GM21825 (cell line): Measurements from ENCODE around the gene CLRN1.

ENCODE experiments used
- ATAC-seq: cut with Tn5 transposase; IDR thresholded peaks from one replicate; pipeline ENCODE4 v1.9.1; 2021; ENCODE audit warnings: mild to moderate bottlenecking, moderate library complexity; ENCODE audit not compliant: unreplicated experiment

CLRN1 gene

DNA sequence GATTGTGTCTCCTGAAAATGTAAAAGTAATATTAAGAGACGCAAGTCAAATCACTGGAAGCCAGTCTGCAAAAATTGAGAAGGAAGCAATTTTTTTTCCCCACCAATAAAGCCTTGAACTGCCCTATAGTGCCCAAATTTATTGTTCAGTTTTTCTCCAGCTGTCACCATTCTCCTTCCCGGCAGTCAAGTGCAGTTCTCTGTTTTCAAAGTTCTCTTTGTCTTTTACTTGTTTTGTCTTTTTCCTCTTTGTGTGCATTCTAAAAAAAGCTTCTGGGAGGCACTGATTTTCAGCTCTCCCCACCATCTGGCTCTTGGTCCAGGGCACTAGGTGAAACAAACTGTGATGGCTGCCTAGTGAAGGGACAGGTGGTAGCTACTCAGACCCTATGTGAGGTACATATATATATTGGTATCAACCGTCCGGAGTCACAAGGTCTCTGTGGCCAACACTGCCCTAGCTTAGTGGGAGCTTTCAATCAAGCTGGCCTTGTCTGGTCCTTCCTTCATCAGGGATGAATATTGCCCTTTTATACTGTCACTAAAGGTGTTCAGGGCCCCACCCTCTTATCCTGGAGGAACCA is 6.1 kb upstream of the CLRN1 start:
- no peak for ATAC-seq

DNA sequence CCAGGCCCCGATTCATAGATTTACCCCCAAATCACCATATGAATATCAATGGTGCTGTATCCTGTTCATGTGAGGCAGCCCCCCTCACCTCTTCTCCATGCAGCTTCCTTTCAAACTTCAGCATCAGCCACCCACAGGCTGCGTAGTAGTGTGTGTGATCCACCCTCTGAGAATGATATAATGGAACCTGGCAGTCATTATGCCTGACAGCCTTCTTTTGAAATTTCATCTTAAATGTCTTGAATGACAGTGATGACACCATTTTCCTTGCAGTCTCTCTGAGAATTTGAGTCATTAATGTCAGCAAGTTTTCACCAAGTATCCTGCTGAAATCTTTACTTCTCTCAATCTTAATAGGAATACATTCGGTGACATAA is 3.5 kb upstream of the CLRN1 start:
- ATAC-seq, result no peak

DNA sequence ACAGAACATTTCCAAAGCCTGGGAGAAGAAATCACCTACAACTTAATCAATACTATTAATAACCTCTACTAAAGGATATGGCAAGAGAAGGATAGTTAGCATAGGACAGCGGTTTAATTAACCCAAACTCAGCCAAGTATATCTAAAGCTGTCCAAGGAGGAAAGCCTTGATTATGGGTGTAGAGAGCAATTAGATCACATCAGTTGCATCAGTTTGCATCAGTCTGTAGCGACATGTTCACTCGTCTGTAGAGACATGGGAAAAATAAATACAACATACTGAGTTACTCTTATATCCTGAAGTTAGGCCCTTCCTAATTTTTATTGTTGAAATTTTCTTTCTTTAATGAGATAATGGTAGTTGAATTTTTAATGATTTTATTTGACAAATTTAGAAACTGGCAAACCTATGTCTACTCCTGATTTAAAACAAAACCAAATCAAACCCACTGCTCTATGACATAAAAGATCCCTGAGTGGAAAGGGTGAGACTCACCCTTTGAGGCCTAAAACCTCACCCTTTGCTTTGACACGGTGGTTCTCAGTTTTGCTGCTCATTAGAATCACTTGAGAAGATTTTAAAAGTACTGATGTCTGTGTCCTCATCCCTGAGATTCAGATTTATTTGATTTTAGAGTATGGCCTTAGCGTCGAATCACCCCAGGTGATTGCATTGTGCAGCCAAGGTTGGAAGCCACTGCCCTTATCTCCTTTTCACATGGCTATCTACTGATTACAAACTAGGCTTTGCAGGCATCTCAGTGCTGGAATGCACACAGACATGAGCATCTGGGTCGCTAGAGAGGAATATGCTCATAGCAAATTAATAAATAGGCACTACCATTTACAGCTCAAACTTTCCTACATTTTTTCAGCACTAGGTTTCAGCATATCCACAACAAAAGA is 2.8 kb upstream of the CLRN1 start:
- ATAC-seq, result no peak

DNA sequence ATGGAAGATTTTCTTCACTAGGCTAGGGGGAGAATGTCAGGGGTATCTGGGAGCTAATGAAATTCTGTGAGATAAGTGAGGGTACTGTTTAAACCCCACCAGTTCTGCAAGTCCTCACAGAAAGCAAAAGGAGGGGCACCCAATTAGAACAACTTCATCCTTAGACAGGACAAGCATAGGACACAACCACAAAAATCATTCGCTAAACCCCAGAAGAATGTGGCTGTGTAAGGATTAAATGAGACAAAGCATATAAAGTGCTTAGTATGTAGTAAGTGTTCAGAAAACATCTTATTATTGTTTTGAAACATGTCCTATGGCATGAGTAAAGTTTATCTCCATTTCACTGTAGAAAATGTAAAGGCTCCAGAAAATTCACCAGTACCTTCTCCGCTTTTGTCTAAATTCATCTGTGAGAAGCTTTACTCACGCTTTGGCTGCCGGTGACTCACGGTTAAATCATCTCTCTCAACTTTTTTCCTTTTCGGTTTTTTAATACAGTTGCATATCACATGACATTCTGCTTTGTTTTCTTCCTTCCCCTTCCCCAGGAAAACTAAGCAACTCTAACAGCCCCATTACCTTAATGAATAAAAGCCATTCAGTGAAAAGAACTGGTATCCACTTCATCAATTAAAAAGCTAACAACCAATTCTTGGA is 1.7 kb downstream of the CLRN1 start:
- no peak for ATAC-seq

DNA sequence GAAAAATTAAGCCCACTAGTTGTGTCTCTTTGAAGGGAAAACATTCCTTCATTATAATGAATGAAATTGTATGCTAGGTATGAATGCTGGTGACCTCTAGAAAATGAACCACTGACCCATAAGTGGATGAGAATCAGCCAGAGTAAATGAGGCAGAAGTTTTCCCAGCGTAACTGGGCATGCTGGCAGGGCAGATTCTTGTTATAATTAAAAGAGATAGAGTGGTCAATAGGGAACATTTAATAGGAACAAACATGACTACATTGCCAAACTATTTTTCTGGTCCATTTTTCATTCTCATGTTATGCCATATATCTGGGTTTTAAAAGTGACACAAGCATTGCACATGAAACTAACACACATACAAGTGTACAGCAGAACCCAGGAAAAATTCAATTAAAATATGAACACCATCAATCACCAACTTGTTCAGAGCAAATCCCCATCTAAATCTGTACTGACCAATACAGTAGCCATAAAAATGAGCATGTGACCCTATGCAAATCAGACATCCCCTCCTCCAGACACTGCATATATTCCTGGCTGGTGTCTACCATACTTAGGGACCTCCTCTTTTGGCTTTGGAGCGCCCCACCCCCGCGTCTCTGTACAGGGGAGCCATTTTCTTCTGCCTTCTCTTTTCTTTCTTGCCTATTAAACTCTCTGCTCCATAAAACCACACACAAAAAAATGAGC is 4.0 kb downstream of the CLRN1 start:
- ATAC-seq, result no peak

DNA sequence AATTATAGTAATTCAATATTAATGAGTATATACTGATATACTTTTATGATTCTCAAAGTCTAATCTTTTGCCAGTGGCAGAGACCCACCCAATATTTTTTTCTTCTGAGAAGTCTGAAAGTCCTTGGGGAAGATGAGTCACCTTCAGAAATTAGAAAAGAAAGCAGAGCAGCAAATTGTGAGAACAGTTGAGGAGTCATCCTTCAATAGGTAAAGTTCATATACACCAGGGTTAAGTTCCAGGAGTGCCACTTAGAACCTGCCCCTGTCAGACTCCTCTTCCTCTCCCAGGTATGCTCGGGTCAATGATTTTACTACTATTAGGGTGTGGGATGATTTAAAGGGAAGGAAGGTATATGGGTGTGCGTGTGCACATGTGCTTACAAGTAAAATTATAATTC is 7.1 kb downstream of the CLRN1 start:
- no peak for ATAC-seq

DNA sequence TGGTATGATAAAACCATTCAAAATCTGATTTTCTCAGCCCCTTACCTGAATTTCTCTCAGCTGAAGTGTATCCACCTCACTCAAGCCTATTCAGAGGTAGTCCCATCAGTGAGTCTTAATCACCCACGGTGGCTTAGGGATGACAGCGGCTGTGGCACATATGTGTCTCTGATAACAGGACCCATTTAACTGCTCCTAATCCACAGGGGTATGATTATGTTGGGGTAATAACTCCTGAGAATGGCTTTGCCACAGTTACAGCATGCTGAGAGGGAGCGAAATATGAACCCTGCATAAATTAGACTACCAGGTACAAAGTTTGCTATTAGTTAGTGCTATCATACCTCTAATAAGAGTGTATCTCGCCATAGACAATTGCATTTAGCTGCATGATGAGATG is 10.6 kb downstream of the CLRN1 start:
- ATAC-seq, result no peak

DNA sequence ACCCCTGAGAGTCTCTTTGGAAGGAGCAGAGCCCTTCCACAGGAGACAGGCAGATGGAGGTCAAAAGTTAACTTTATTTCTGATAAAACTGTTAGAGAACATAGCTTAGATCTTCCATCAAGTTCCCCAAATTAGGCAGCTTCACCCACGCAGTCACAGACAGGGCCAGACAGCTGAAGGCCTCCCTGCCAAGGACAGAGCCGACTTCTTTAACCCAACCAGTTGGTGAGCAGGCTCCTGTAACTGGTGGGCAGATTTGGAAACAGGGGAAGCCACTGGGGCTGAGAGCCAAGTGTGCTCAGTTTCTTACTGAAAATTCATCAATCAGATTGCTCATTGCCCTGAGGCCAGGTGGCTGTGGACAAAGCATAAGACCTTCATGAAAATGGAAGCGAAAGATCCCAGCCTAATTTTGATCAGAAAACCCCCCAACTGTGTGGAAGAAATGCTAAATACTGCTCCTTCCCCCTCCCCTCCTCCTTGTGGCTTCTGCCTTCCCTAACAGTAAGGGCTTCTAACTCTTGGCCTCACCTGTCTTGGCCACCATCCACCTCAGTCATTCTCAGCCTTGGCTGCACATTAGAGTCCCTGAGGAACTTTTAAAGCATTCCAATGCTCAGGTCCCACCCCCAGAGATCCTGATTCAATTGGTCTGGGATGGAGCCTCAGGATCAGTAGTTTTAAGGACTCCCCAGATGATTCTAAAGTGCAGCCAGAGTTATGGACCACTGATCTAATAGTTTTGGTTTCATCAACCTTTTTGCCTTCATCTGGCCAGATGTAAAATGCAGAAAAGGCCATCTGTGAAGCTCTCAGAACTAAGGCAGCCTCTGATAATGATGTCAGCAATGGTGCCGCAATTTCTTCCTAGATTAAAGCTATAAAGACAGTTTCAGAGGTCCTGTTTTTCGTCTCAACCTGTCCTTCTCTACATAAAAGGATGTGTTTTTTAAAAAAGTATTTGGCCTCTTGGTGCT is 11.5 kb downstream of the CLRN1 start:
- no peak for ATAC-seq

DNA sequence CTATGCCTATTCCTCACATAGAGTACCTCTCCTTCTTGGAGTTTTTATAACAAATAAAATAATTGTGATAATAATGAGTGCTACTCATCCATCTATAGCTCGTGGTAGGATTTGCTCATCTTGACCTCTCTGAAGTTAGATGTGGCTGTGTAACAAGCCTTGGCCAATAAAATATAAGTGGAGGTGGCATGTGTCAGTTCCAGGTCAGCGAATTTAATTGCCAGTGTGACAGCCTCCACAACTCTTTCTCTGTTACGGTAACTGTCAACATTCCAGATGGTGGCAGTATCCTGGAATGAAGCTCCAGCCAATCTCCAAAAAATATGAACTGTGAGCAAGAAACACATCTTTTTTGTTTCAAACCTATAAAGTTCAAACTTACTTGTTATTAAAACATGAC is 13.8 kb downstream of the CLRN1 start:
- no peak for ATAC-seq

DNA sequence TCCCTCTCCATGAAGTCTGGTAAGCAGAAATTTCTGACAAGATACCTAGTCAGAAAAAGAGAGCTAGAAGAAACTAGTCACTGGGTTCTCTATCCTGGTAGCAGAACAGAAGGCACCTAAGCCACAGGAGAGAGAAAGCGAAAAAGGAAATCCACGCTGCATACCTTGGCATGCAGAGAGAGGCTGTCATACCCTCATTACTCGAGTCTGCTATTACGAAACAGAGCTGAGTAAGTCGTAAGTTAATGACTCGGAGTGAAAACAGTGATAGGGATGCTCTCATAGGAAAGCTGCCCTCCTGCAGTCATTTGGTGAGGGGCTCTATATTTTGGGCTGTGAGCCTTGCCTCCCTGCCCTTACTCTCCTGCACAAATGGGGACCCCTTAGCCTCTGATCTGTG is 16.2 kb downstream of the CLRN1 start:
- no peak for ATAC-seq

DNA sequence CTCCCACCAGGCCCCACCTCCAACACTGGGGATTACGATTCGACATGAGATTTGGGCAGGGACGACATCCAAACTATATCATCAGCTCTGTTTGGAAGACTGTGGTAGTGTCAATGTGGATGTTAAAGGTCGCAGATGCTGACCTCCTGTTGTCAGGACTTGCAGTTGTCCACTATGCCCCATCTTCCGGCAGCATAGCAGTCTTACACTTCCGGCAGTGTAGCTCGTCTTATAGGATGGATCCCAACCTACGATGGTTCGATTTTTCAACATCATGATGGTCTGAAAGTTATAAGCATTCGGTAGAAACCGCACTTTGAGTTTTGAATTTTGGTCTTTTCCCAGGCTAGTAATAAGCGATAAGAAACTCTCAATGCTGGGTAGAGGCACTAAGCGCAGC is 20.6 kb downstream of the CLRN1 start:
- no peak for ATAC-seq

DNA sequence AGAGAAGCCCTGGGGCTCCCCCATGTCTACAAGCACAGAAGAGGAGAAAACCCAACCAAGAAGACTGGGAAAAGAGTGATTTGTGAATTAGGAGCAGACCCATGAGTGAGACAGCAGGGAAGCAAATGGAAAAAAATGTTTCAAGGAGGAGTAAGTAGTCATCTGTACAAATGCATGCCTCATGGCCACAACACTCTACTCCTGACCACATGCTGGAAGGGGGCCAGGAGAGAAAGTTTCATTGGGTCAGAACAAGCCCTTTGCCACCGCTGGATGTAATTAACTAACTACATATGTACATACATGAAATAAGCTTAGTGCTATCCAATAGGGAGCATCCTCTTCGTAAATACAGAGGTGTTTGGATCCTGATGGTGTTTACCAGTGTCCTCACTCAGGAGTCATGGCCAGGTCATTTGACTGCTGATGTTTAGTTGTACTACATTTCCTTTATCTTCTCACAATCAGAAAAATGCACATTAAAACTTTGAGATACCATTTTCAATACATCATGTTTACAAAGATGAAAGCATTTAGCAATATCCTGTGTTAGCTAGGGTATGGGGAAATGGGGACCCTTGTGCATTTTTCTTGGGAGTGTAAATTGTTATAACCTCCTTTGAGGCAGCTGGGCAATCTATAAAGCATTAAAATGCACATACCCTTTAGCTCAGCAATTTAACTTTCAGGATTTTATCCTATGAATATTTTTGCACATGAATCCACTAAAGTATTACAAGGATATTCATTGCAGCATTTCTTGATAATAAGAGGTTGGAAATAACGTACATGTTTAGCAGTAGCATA is 27.1 kb downstream of the CLRN1 start:
- ATAC-seq, result no peak

DNA sequence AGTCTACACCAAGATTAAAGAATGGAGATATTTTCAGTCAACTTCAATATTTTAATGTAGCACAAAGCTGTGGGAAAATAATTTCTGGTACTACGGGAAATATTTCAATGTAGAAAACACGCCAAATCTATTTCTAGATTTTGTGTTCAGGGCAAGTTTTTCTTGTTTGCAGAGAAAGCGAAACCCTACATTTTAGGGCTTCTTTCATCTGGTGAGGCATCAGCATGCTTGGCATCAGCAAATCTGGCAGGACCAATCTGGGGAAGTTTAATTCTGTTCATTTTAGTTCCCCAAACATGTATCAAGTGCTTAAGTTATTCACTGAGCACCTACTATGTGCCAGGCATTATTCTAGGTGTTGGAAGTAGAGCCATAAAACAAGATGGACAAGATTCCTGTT is 30.3 kb downstream of the CLRN1 start:
- no peak for ATAC-seq

DNA sequence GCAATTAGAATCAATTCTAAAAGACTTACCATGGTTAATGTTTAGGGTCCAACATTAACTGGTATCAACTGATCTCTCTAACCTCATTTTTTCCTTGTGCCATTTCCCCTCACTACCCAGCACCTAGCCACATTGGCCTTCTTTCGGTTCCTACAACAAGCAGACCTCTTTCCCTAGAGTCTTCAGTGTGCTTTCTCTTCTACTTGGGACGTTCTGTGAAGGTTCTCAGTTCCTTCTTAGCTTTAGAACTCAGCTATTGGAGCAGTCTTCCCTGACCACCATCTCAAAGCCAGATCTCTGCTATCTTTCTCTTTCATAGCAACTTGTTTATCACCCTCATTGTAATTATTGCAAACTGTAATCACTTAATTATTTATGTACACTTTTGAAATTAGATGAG is 35.8 kb downstream of the CLRN1 start:
- ATAC-seq, result peak; percentile 74

DNA sequence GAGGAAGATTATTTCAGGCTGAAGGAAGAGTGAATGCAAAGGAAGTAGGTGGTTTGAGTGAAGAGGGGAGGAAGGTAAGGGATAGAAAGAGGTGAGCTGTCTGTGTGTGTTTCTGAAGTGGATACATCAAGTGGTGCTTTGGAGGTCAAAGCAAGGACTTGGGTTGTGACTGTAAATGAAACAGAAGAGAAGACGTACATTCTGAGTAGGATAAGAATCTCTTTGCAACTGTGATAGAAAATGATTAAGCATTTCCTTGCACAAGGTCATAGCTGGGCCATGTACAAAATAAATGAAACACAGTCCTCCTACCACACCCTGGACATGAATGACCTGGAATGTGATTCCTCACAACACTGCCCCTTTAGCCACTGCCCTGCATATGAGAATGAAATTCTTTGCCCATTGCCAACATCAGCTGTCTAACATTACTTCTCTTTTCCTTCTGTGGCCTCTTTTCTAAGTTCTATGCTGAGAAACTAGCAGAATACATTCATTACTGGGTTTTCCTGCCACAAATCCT is 39.0 kb downstream of the CLRN1 start:
- ATAC-seq, result no peak

DNA sequence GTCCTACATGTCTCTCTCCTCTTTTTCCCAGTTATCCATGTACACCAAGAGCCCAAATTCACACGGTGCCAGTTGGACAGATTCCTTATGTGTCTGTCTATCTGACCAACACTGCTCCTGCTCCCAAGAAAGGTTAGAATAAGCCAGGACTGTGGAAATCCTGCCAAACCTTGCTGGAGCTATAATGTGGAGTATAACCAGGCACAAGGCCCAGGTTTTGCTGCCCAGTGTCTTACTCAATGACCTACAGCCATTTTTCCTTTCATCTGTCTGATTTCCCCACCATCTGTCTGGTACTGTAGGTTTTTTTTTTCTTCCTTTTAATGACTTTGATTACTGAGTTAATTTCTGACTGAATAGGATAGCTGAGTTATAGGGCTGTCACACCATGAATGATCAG is 40.8 kb downstream of the CLRN1 start:
- no peak for ATAC-seq

DNA sequence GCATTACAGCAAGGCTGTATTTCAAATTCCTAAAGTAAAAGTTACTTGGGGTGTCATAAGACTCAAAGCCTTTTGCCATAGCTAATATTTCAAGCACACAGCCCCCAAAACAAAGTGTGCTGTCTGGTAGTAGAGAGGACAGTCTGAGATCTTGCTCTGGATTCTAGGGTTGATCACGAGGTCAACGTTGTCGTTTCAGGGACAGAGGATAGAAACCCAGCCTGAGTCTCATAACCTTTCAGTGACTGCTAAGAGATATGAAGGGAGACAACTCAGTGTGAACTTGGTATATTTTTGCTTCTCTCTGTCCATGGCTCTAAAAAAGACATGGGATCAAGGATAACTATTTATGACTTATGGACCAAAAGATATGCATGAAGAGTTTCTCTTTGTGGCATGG is 41.7 kb downstream of the CLRN1 start:
- ATAC-seq, result no peak

DNA sequence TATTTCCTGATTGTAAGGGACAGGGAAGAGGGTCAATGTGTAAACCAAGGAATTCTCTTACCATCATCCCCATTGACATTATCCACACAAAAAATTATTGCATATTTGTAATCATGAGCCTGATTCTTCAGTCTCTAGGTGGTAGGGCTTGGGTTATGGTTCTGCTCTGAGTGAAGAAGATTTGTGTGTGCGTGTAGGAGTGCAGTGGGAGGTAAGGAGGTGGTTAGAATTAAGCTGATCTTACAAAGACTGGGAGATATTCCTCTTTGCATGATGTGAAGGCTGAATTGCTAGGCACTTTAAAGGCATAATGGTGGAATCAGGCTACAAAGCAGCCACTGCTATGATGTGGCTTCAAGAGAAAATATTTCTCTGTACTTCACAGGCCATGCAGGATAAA is 44.3 kb downstream of the CLRN1 start:
- no peak for ATAC-seq

DNA sequence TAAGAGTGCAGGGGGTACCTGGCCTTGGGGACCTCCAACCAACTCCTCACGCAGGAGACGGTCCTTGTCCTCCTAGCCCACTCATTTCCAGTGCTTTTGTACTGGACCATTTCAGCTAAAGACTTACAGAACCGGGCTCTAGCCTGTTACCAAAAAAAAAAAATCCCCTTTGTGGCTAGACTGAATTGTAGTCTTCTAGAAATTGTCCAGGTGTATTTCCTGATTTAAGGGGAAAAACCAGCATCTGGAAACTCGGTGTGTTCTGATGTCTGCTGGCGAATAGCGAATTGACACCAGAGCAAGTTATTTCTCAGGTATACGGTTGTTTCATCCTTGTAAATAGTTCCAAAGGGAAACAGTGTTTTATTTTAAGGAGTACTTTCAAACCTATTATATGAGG is 46.2 kb downstream of the CLRN1 start:
- no peak for ATAC-seq
